Keratinocyte (primary cell): ENCODE results near the gene STRN. TPM values are rescaled to one million over a fixed set of nuclear protein-coding genes. Genes with fewer than 3 reads are reported as not detected.

Experiments
- DNase-seq: peaks from one replicate; pipeline ENCODE4 v3.0.0-alpha.2; 2011; ENCODE audit warnings: low read depth, missing footprints, low spot score
- FAIRE-seq: peaks from 2 replicates; lab custom pipeline; 2011; peaks lifted over from hg19 to GRCh38; lab: Jason Lieb, UNC
- H2AFZ ChIP-seq: 2 replicates; pipeline ENCODE4 v1.6.0; 2012; ENCODE audit warnings: low read length, control low read depth, inconsistent platforms; ENCODE audit not compliant: control insufficient read depth
- H3K27ac ChIP-seq: 2 replicates; pipeline ENCODE4 v1.5.1; 2011; ENCODE audit warnings: low read length; ENCODE audit not compliant: control insufficient read depth, insufficient read depth
- H3K27me3 ChIP-seq: 3 replicates; pipeline ENCODE4 v1.6.0; 2011; ENCODE audit warnings: low read length; ENCODE audit not compliant: control insufficient read depth, insufficient read depth; ENCODE audit errors: extremely low read depth
- H3K36me3 ChIP-seq, 2 experiments: 2 replicates in 1 of 2; 3 replicates in 1 of 2; pipeline ENCODE4 v1.5.1; 2011; ENCODE audit warnings: low read length in 2 of 2, mild to moderate bottlenecking in 1 of 2; ENCODE audit not compliant: control insufficient read depth in 2 of 2, insufficient read depth in 2 of 2; ENCODE audit errors: extremely low read depth in 1 of 2
- H3K4me1 ChIP-seq: 3 replicates; pipeline ENCODE4 v1.5.1; 2011; ENCODE audit warnings: low read length; ENCODE audit not compliant: control insufficient read depth, insufficient read depth; ENCODE audit errors: extremely low read depth
- H3K4me2 ChIP-seq: 3 replicates; pipeline ENCODE4 v1.6.0; 2011; ENCODE audit warnings: low read depth, low read length; ENCODE audit not compliant: control insufficient read depth, insufficient read depth; ENCODE audit errors: extremely low read depth
- H3K4me3 ChIP-seq, 3 experiments: fragments of 200-600 bp in 1 of 3; sonication (generic) in 1 of 3; 2 replicates in 2 of 3; 3 replicates in 1 of 3; pipeline ENCODE4 v1.5.1; 2011 to 2016; ENCODE audit warnings: low read length in 3 of 3, mild to moderate bottlenecking in 3 of 3, control low read depth in 2 of 3, inconsistent platforms in 1 of 3, low read depth in 1 of 3, mixed read lengths in 1 of 3, mixed run types in 1 of 3, moderate library complexity in 1 of 3; ENCODE audit not compliant: control insufficient read depth in 2 of 3, insufficient read depth in 2 of 3; ENCODE audit errors: extremely low read depth in 1 of 3
- H3K79me2 ChIP-seq: 2 replicates; pipeline ENCODE4 v1.6.0; 2012; ENCODE audit warnings: low read length; ENCODE audit not compliant: control insufficient read depth, insufficient read depth
- H3K9ac ChIP-seq: 3 replicates; pipeline ENCODE4 v1.6.0; 2011; ENCODE audit warnings: low read length; ENCODE audit not compliant: control insufficient read depth, insufficient read depth; ENCODE audit errors: extremely low read depth
- H3K9me1 ChIP-seq: 3 replicates; pipeline ENCODE4 v1.6.0; 2011; ENCODE audit warnings: low read length; ENCODE audit not compliant: control insufficient read depth, insufficient read depth; ENCODE audit errors: extremely low read depth
- H3K9me3 ChIP-seq: 2 replicates; pipeline ENCODE4 v1.5.1; 2012; ENCODE audit warnings: low read depth, low read length; ENCODE audit not compliant: control insufficient read depth
- H4K20me1 ChIP-seq: 3 replicates; pipeline ENCODE4 v1.6.0; 2011; ENCODE audit warnings: low read length; ENCODE audit not compliant: control insufficient read depth, insufficient read depth; ENCODE audit errors: extremely low read depth
- EZH2 ChIP-seq: IDR thresholded peaks from one replicate; pipeline ENCODE4 v1.6.1; 2012; ENCODE audit warnings: inconsistent platforms, mild to moderate bottlenecking, low read length, moderate library complexity
- dilution Hi-C: fragments of 300-500 bp; cut with MboI; formaldehyde crosslinking; loops from one replicate; pipeline ENCODE4 v1.7.0; 2020; ENCODE audit warnings: low sequenced_read_pairs; ENCODE audit not compliant: extremely low pct_ligation_motif_present
- polyA plus RNA-seq, 5 experiments: library from polyadenylated mRNA; depleted of rRNA in 3 of 5; stranded (reverse) in 3 of 5; stranded (forward) in 1 of 5; unstranded in 1 of 5; fragments of >200 nt; gene quantifications; 1 replicate in 1 of 5; 2 replicates in 3 of 5; 3 replicates in 1 of 5; pipeline versions ENCODE4 v1.2.1 to v1.2.3, GENCODE V29; 2011 to 2012; ENCODE audit warnings: missing spikeins in 2 of 5, low read depth in 1 of 5, low replicate concordance in 1 of 5
- TF ChIP-seq, protein P1 (sequence below), 3 experiments: IDR thresholded peaks in 1 of 3; conservative IDR thresholded peaks in 1 of 3; optimal IDR thresholded peaks in 1 of 3; 2 replicates in 2 of 3; 3 replicates in 1 of 3; pipeline versions ENCODE3 to v1.5.1; 2011; ENCODE audit warnings: low read length in 3 of 3, mild to moderate bottlenecking in 3 of 3, moderate library complexity in 2 of 3, control low read depth in 1 of 3, inconsistent platforms in 1 of 3; ENCODE audit not compliant: insufficient read depth in 2 of 3; ENCODE audit errors: extremely low read depth in 1 of 3

STRN gene
- polyA plus RNA-seq, 1 donor (not counting 4 experiments of a cell fraction or from before 2014, with no cell fraction given), result 29.3 TPM

GRCh38 chr2:36839976-36840617, 126.2 kb downstream of the STRN start:
- no peaks in the 10 kb centered on the region for H3K9me1 ChIP-seq
- H3K79me2 ChIP-seq, result no peaks in the 10 kb centered on the region
- no peak overlapping the region for H3K27ac ChIP-seq
- H3K4me3 ChIP-seq, result no peak overlapping the region
- dilution Hi-C loops, result no loop called here
- H3K36me3 ChIP-seq, result peaks cover 0 to 6% of the 10 kb centered on the region in 2 experiments
- no peak for FAIRE-seq
- DNase-seq, result no peak
- H3K9me3 ChIP-seq, result no peaks in the 10 kb centered on the region
- no peaks in the 10 kb centered on the region for H4K20me1 ChIP-seq
- H3K4me2 ChIP-seq, result no peak overlapping the region
- no peak overlapping the region for H2AFZ ChIP-seq
- H3K4me1 ChIP-seq, result no peaks in the 10 kb centered on the region
- no peaks in the 10 kb centered on the region for H3K27me3 ChIP-seq
- no peak for TF ChIP-seq EZH2
- TF ChIP-seq, protein P1, sequence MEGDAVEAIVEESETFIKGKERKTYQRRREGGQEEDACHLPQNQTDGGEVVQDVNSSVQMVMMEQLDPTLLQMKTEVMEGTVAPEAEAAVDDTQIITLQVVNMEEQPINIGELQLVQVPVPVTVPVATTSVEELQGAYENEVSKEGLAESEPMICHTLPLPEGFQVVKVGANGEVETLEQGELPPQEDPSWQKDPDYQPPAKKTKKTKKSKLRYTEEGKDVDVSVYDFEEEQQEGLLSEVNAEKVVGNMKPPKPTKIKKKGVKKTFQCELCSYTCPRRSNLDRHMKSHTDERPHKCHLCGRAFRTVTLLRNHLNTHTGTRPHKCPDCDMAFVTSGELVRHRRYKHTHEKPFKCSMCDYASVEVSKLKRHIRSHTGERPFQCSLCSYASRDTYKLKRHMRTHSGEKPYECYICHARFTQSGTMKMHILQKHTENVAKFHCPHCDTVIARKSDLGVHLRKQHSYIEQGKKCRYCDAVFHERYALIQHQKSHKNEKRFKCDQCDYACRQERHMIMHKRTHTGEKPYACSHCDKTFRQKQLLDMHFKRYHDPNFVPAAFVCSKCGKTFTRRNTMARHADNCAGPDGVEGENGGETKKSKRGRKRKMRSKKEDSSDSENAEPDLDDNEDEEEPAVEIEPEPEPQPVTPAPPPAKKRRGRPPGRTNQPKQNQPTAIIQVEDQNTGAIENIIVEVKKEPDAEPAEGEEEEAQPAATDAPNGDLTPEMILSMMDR (optimal IDR thresholded peaks at IDR 0.05 in 1 of 3, IDR thresholded peaks at IDR 0.05 in 1 of 3, conservative IDR thresholded peaks at IDR 0.05 in 1 of 3; ENCODE audit: extremely low read depth in 1 of 3, insufficient read depth in 2 of 3, low read length in 3 of 3), result no peak
- no peak overlapping the region for H3K9ac ChIP-seq

GRCh38 chr2:36834731-36835524, 131.4 kb downstream of the STRN start:
- no peak overlapping the region for H3K27ac ChIP-seq
- H3K79me2 ChIP-seq, result no peaks in the 10 kb centered on the region
- H3K27me3 ChIP-seq, result no peaks in the 10 kb centered on the region
- no peaks in the 10 kb centered on the region for H3K9me3 ChIP-seq
- H3K4me2 ChIP-seq, result no peak overlapping the region
- FAIRE-seq (no peak), DNase-seq (no peak)
- no peaks in the 10 kb centered on the region for H4K20me1 ChIP-seq
- H3K36me3 ChIP-seq, result no peaks in the 10 kb centered on the region
- H2AFZ ChIP-seq, result no peak overlapping the region
- no peak overlapping the region for H3K9ac ChIP-seq
- H3K9me1 ChIP-seq, result no peaks in the 10 kb centered on the region
- TF ChIP-seq, protein P1 (optimal IDR thresholded peaks at IDR 0.05 in 1 of 3, IDR thresholded peaks at IDR 0.05 in 1 of 3, conservative IDR thresholded peaks at IDR 0.05 in 1 of 3; ENCODE audit: extremely low read depth in 1 of 3, insufficient read depth in 2 of 3, low read length in 3 of 3), result no peak
- no peak for TF ChIP-seq EZH2
- no peaks in the 10 kb centered on the region for H3K4me1 ChIP-seq
- H3K4me3 ChIP-seq, result no peak overlapping the region
- dilution Hi-C loops, result no loop called here
